H1 (cell line): ENCODE measurements around the gene CGN. TPM values are rescaled to one million over a fixed set of nuclear protein-coding genes. Genes with fewer than 3 reads are reported as not detected.

Source experiments
- CTCF ChIA-PET: fragments of 300-600 bp; sonication (Branson Sonifier 250); formaldehyde crosslinking; loops from one replicate; lab custom pipeline; 2021; ENCODE audit not compliant: partially characterized antibody; lab: Charles Lee
- POLR2A ChIA-PET: fragments of 300-600 bp; sonication (Branson Sonifier 250); formaldehyde crosslinking; loops from one replicate; lab custom pipeline; 2021; ENCODE audit warnings: inconsistent platforms; ENCODE audit not compliant: partially characterized antibody; lab: Charles Lee
- DNase-seq, 2 experiments: peaks; one replicate each; pipeline versions ENCODE4 v3.0.0 to v3.0.0-alpha.2; 2010 to 2022; ENCODE audit warnings: low spot score in 2 of 2, low read depth in 1 of 2, mixed read lengths in 1 of 2
- FAIRE-seq: peaks from 2 replicates; lab custom pipeline; 2011; peaks lifted over from hg19 to GRCh38; lab: Jason Lieb, UNC
- H2AFZ ChIP-seq: 2 replicates; pipeline ENCODE4 v1.8.1; 2012; ENCODE audit warnings: low read length, inconsistent platforms
- H2AK5ac ChIP-seq: 2 replicates; pipeline ENCODE4 v1.6.1; 2013; ENCODE audit warnings: low read depth, low read length
- H2BK120ac ChIP-seq: replicated peaks from 2 replicates; pipeline ENCODE3; 2013; ENCODE audit warnings: low read depth, low read length, inconsistent platforms
- H2BK12ac ChIP-seq: 2 replicates; pipeline ENCODE4 v1.6.1; 2013; ENCODE audit warnings: low read depth, low read length
- H2BK15ac ChIP-seq: 2 replicates; pipeline ENCODE4 v1.6.1; 2013; ENCODE audit warnings: low read length
- H2BK20ac ChIP-seq: 2 replicates; pipeline ENCODE4 v1.6.1; 2013; ENCODE audit warnings: low read length
- H2BK5ac ChIP-seq: 2 replicates; pipeline ENCODE4 v1.6.1; 2013; ENCODE audit warnings: low read depth, low read length
- H3K14ac ChIP-seq: 2 replicates; pipeline ENCODE4 v1.6.1; 2013; ENCODE audit warnings: inconsistent platforms; ENCODE audit not compliant: insufficient read length
- H3K18ac ChIP-seq: 2 replicates; pipeline ENCODE4 v1.6.1; 2013; ENCODE audit warnings: low read length; ENCODE audit errors: extremely low read depth
- H3K23ac ChIP-seq: 2 replicates; pipeline ENCODE4 v1.6.1; 2013; ENCODE audit warnings: inconsistent platforms; ENCODE audit not compliant: insufficient read length
- H3K23me2 ChIP-seq: 2 replicates; pipeline ENCODE4 v1.6.1; 2013; ENCODE audit warnings: low read depth, low read length
- H3K27ac ChIP-seq: 2 replicates; pipeline ENCODE4 v1.6.1; 2011; ENCODE audit warnings: low read depth, low read length, inconsistent platforms
- H3K27me3 ChIP-seq, 4 experiments: replicated peaks in 1 of 4; 1 replicate in 1 of 4; 2 replicates in 3 of 4; pipeline versions ENCODE4 v1.6.1 to v1.8.1; 2011 to 2013; ENCODE audit warnings: low read length in 3 of 4, mild to moderate bottlenecking in 3 of 4, inconsistent platforms in 2 of 4, mixed read lengths in 2 of 4, moderate library complexity in 1 of 4; ENCODE audit not compliant: control insufficient read depth in 3 of 4, insufficient read depth in 3 of 4; ENCODE audit errors: extremely low read depth in 1 of 4
- H3K36me3 ChIP-seq, 4 experiments: 2 replicates each; pipeline versions ENCODE4 v1.6.1 to v1.8.1; 2011 to 2013; ENCODE audit warnings: mild to moderate bottlenecking in 4 of 4, low read length in 3 of 4, moderate library complexity in 2 of 4, control low read depth in 1 of 4, inconsistent platforms in 1 of 4; ENCODE audit not compliant: insufficient read depth in 4 of 4, control insufficient read depth in 2 of 4
- H3K4ac ChIP-seq: replicated peaks from 2 replicates; pipeline ENCODE3; 2013; ENCODE audit warnings: low read length, low read depth, mixed read lengths, inconsistent platforms; ENCODE audit not compliant: insufficient read length
- H3K4me1 ChIP-seq, 4 experiments: replicated peaks in 1 of 4; 1 replicate in 1 of 4; 2 replicates in 3 of 4; pipeline versions ENCODE4 v1.6.1 to v1.8.1; 2011 to 2013; ENCODE audit warnings: low read length in 3 of 4, inconsistent platforms in 2 of 4, mixed read lengths in 1 of 4; ENCODE audit not compliant: insufficient read depth in 4 of 4, control insufficient read depth in 3 of 4
- H3K4me2 ChIP-seq, 2 experiments: 2 replicates each; pipeline versions ENCODE4 v1.6.1 to v1.8.1; 2011 to 2013; ENCODE audit warnings: low read depth in 2 of 2, low read length in 2 of 2, control low read depth in 1 of 2, inconsistent platforms in 1 of 2, mild to moderate bottlenecking in 1 of 2; ENCODE audit not compliant: insufficient read depth in 1 of 2
- H3K4me3 ChIP-seq, 4 experiments: fragments of 200-600, 300-600 bp in 1 of 4; sonication (generic), shearing (Covaris generic), sonication (Bioruptor Twin) in 1 of 4; 2 replicates each; pipeline versions ENCODE4 v1.5.1 to v1.8.1; 2011 to 2016; ENCODE audit warnings: low read length in 4 of 4, low read depth in 3 of 4, control low read depth in 2 of 4, inconsistent platforms in 2 of 4, mild to moderate bottlenecking in 2 of 4, mixed read lengths in 1 of 4, moderate library complexity in 1 of 4; ENCODE audit not compliant: insufficient read depth in 2 of 4; ENCODE audit errors: extremely low read depth in 1 of 4
- H3K56ac ChIP-seq: replicated peaks from 2 replicates; pipeline ENCODE3; 2013; ENCODE audit warnings: low read depth, mild to moderate bottlenecking, mixed read lengths, low read length, inconsistent platforms; ENCODE audit not compliant: insufficient read length
- H3K79me1 ChIP-seq: 2 replicates; pipeline ENCODE4 v1.6.1; 2013; ENCODE audit warnings: low read depth, low read length, control low read depth
- H3K79me2 ChIP-seq, 2 experiments: 2 replicates each; pipeline versions ENCODE4 v1.6.1 to v1.8.1; 2012 to 2013; ENCODE audit warnings: low read length in 2 of 2, mild to moderate bottlenecking in 2 of 2, inconsistent platforms in 1 of 2; ENCODE audit not compliant: insufficient read depth in 2 of 2, control insufficient read depth in 1 of 2
- H3K9ac ChIP-seq, 4 experiments: replicated peaks in 1 of 4; 1 replicate in 1 of 4; 2 replicates in 3 of 4; pipeline versions ENCODE4 v1.6.1 to v1.8.1; 2011 to 2013; ENCODE audit warnings: low read depth in 3 of 4, low read length in 3 of 4, control low read depth in 2 of 4, mild to moderate bottlenecking in 2 of 4, moderate library complexity in 2 of 4, inconsistent platforms in 1 of 4; ENCODE audit errors: extremely low read depth in 1 of 4
- H3K9me3 ChIP-seq, 2 experiments: 2 replicates each; pipeline versions ENCODE4 v1.6.1 to v1.8.1; 2012 to 2013; ENCODE audit warnings: mild to moderate bottlenecking in 2 of 2, moderate library complexity in 2 of 2, control low read depth in 1 of 2, inconsistent platforms in 1 of 2, low read depth in 1 of 2, low read length in 1 of 2, mixed read lengths in 1 of 2; ENCODE audit not compliant: insufficient read depth in 2 of 2
- H4K20me1 ChIP-seq, 2 experiments: replicated peaks in 1 of 2; 2 replicates each; pipeline versions ENCODE3 to v1.8.1; 2011 to 2013; ENCODE audit warnings: inconsistent platforms in 2 of 2, low read length in 2 of 2, mild to moderate bottlenecking in 1 of 2; ENCODE audit not compliant: insufficient read depth in 2 of 2, control insufficient read depth in 1 of 2
- H4K5ac ChIP-seq: 2 replicates; pipeline ENCODE4 v1.6.1; 2013; ENCODE audit warnings: low read length, low read depth, mixed read lengths, inconsistent platforms; ENCODE audit not compliant: insufficient read length
- H4K8ac ChIP-seq: 2 replicates; pipeline ENCODE4 v1.8.0; 2013; ENCODE audit warnings: mild to moderate bottlenecking, moderate library complexity, low read length, inconsistent platforms; ENCODE audit not compliant: insufficient read depth; ENCODE audit errors: extremely low read depth
- H4K91ac ChIP-seq: replicated peaks from 2 replicates; pipeline ENCODE3; 2013; ENCODE audit warnings: low read length, mixed read lengths, inconsistent platforms; ENCODE audit not compliant: insufficient read length
- ASH2L ChIP-seq: fragments of 200-600, 300-600 bp; sonication (generic); IDR thresholded peaks from one replicate; pipeline ENCODE4 v1.7.1; 2017; ENCODE audit warnings: low read length
- FOSL1 ChIP-seq: IDR thresholded peaks from 2 replicates; pipeline ENCODE4 v1.6.1; 2011; ENCODE audit warnings: mild to moderate bottlenecking, low read depth, low read length, moderate library complexity; ENCODE audit not compliant: insufficient read depth
- MAFK ChIP-seq: IDR thresholded peaks from 2 replicates; pipeline ENCODE4 v1.6.1; 2012; ENCODE audit warnings: low read depth, mild to moderate bottlenecking, improper control_type of control experiment, low read length
- POU5F1 ChIP-seq: IDR thresholded peaks from 2 replicates; pipeline ENCODE4 v1.6.1; 2011; ENCODE audit warnings: low read depth, mild to moderate bottlenecking, low read length, moderate library complexity
- SIRT6 ChIP-seq: IDR thresholded peaks from one replicate; pipeline ENCODE4 v1.7.1; 2012; ENCODE audit warnings: low read length, inconsistent platforms
- SRF ChIP-seq: IDR thresholded peaks from 2 replicates; pipeline ENCODE4 v1.6.1; 2011; ENCODE audit warnings: mild to moderate bottlenecking, low read depth, low read length, moderate library complexity
- WGBS, 2 experiments: shearing (Covaris generic) in 1 of 2; methylation state at CpG; one replicate each; pipeline versions ENCODE4 v1.1.6 to v1.1.7; 2013 to 2015; ENCODE audit warnings: low lambda C conversion rate in 2 of 2, mixed read lengths in 2 of 2, inconsistent platforms in 1 of 2, low coverage in 1 of 2, missing lambda C conversion rate in 1 of 2; ENCODE audit not compliant: insufficient replicate concordance in 2 of 2, insufficient coverage in 1 of 2, insufficient read length in 1 of 2; ENCODE audit errors: extremely low coverage in 1 of 2, missing lambda C conversion rate in 1 of 2; 5-methylcytosine and 5-hydroxymethylcytosine counted together
- polyA plus RNA-seq, 7 experiments: library from polyadenylated mRNA; depleted of rRNA in 3 of 7; stranded (reverse) in 5 of 7; unstranded in 2 of 7; fragments of >200 nt in 5 of 7; fragments of 200-250 nt in 2 of 7; gene quantifications; 1 replicate in 5 of 7; 2 replicates in 1 of 7; 4 replicates in 1 of 7; pipeline versions ENCODE4 v1.2.1 to v1.2.3, GENCODE V29; 2011 to 2013; ENCODE audit warnings: missing spikeins in 2 of 7, mixed read lengths in 2 of 7
- total RNA-seq: library from RNA; stranded (reverse); fragmentation: NEBNext Ultra II Directional; extraction: Animal tissue kit (Norgen Biotek cat#: 25700); gene quantifications from 2 replicates; pipeline ENCODE4 v1.2.1, GENCODE V29; 2021

Gene CGN
- total and polyA plus RNA-seq, 2 of the 8 experiments (the other 6 are each of a cell fraction or from before 2014, with no cell fraction given), result 15.9 to 52.7 TPM

GRCh38 chr1:151504759-151505158, 6.4 kb upstream of the CGN start:
- no peak overlapping the region for H3K14ac ChIP-seq
- no peak for FAIRE-seq

More at GRCh38 chr1:151504759-151505158, 6.4 kb upstream of the CGN start:
- no peak overlapping the region for H3K9ac ChIP-seq
- H2BK12ac ChIP-seq, result no peak overlapping the region
- no peak overlapping the region for H4K5ac ChIP-seq
- no peak overlapping the region for H3K4me2 ChIP-seq
- H2AK5ac ChIP-seq, result no peak overlapping the region
- no peak overlapping the region for H4K8ac ChIP-seq
- H2BK120ac ChIP-seq, result no peak overlapping the region
- H2AFZ ChIP-seq, result no peak overlapping the region
- H2BK15ac ChIP-seq, result no peak overlapping the region
- no peaks in the 10 kb centered on the region for H3K4me1 ChIP-seq
- H4K20me1 ChIP-seq, result no peaks in the 10 kb centered on the region
- H3K56ac ChIP-seq, result no peak overlapping the region
- no peak overlapping the region for H3K23ac ChIP-seq
- no peak overlapping the region for H4K91ac ChIP-seq
- H3K79me1 ChIP-seq, result no peaks in the 10 kb centered on the region
- H2BK5ac ChIP-seq, result no peak overlapping the region
- H3K9me3 ChIP-seq, result no peaks in the 10 kb centered on the region
- H3K23me2 ChIP-seq, result no peaks in the 10 kb centered on the region
- no peak overlapping the region for H3K18ac ChIP-seq
- H3K79me2 ChIP-seq, result no peaks in the 10 kb centered on the region
- H3K27ac ChIP-seq, result no peak overlapping the region
- H3K4me3 ChIP-seq, result no peak overlapping the region
- no peak overlapping the region for H2BK20ac ChIP-seq
- H3K4ac ChIP-seq, result no peak overlapping the region
- POLR2A ChIA-PET, result interaction anchor here (1.3 to 4.6 kb wide), 3 partner anchors 9 to 36 kb away, joined by 5 to 34 read pairs (median 6); partner anchors contain the start of gene CGN
- no peaks in the 10 kb centered on the region for H3K36me3 ChIP-seq
- no peak for DNase-seq
- 89% methylated on average over 4 of the region's 4 CpGs; no CpG with 5 or more reads in 1 of the 2 experiments for WGBS, 2 experiments
- CTCF ChIA-PET, result interaction anchor here (0.6 to 2.2 kb wide), 8 partner anchors 9 to 227 kb away, joined by 3 to 9 read pairs (median 3); no protein-coding TSS in a partner anchor
- TF ChIP-seq FOSL1 (no peak), MAFK (no peak), POU5F1 (no peak), ASH2L (no peak), SRF (no peak), SIRT6 (no peak)
- no peaks in the 10 kb centered on the region for H3K27me3 ChIP-seq
